SK-N-SH treated with all-trans-retinoic acid at 6 μM for 48 hours (cell line): ENCODE measurements around the gene PTCD3.

Source experiments
- BACH2 ChIP-seq: fragments of 250-450 bp; sonication (Bioruptor Pico); IDR thresholded peaks from 2 replicates; pipeline ENCODE4 v1.9.0; 2021; ENCODE audit warnings: mild to moderate bottlenecking, borderline replicate concordance
- GLIS3 ChIP-seq: fragments of 250-450 bp; sonication (Bioruptor Pico); IDR thresholded peaks from 2 replicates; pipeline ENCODE4 v1.5.0; 2020; ENCODE audit warnings: mild to moderate bottlenecking, moderate library complexity
- ISL1 ChIP-seq: fragments of 250-450 bp; sonication (Bioruptor Pico); IDR thresholded peaks from 2 replicates; pipeline ENCODE4 v2.1.2; 2022; ENCODE audit warnings: mild to moderate bottlenecking, moderate library complexity
- PATZ1 ChIP-seq: fragments of 250-450 bp; sonication (Bioruptor Pico); IDR thresholded peaks from 2 replicates; pipeline ENCODE4 v1.8.0; 2020; ENCODE audit warnings: mild to moderate bottlenecking, moderate library complexity, borderline replicate concordance
- RARB ChIP-seq: fragments of 250-450 bp; sonication (Bioruptor Pico); IDR thresholded peaks from 2 replicates; pipeline ENCODE4 v1.8.0; 2021; ENCODE audit warnings: mild to moderate bottlenecking, moderate library complexity
- TCF4 ChIP-seq: fragments of 250-450 bp; sonication (Bioruptor Pico); IDR thresholded peaks from 2 replicates; pipeline ENCODE4 v1.8.0; 2021; ENCODE audit warnings: mild to moderate bottlenecking, moderate library complexity, borderline replicate concordance
- TOX ChIP-seq: fragments of 250-450 bp; sonication (Bioruptor Pico); IDR thresholded peaks from 2 replicates; pipeline ENCODE4 v1.8.0; 2021; ENCODE audit warnings: mild to moderate bottlenecking, moderate library complexity, borderline replicate concordance
- ZFP3 ChIP-seq: fragments of 250-450 bp; sonication (Bioruptor Pico); IDR thresholded peaks from 2 replicates; pipeline ENCODE4 v1.5.0; 2020; ENCODE audit warnings: mild to moderate bottlenecking, moderate library complexity
- ZFP30 ChIP-seq: fragments of 450-650 bp; formaldehyde crosslinking; IDR thresholded peaks from 2 replicates; pipeline ENCODE4 v1.5.0; 2022; ENCODE audit warnings: mild to moderate bottlenecking, moderate library complexity
- ZNF70 ChIP-seq: fragments of 450-650 bp; formaldehyde crosslinking; IDR thresholded peaks from 2 replicates; pipeline ENCODE4 v1.5.0; 2020; ENCODE audit warnings: mild to moderate bottlenecking, moderate library complexity
- TF ChIP-seq, protein P1 (sequence below): fragments of 250-450 bp; sonication (Bioruptor Pico); IDR thresholded peaks from 2 replicates; pipeline ENCODE4 v1.5.1; 2020; ENCODE audit warnings: low read depth, mild to moderate bottlenecking, moderate library complexity

GRCh38 chr2:86097913-86098312, 8.1 kb upstream of the PTCD3 start:
- TF ChIP-seq ZNF70 (CRISPR knock-in tag) (no peak), ZFP30 (no peak), RARB (CRISPR knock-in tag) (no peak), ZFP3 (CRISPR knock-in tag) (no peak), BACH2 (CRISPR knock-in tag) (no peak), TOX (CRISPR knock-in tag) (no peak), PATZ1 (CRISPR knock-in tag) (no peak), GLIS3 (CRISPR knock-in tag) (no peak), TCF4 (CRISPR knock-in tag) (no peak), ISL1 (no peak)
- TF ChIP-seq, protein P1, sequence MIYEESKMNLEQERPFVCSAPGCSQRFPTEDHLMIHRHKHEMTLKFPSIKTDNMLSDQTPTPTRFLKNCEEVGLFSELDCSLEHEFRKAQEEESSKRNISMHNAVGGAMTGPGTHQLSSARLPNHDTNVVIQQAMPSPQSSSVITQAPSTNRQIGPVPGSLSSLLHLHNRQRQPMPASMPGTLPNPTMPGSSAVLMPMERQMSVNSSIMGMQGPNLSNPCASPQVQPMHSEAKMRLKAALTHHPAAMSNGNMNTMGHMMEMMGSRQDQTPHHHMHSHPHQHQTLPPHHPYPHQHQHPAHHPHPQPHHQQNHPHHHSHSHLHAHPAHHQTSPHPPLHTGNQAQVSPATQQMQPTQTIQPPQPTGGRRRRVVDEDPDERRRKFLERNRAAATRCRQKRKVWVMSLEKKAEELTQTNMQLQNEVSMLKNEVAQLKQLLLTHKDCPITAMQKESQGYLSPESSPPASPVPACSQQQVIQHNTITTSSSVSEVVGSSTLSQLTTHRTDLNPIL (CRISPR knock-in tag) = no peak
